Stimulated activated naive CD4-positive, alpha-beta T cell (primary cell): ENCODE results near the gene ITLN1.
"Not testable (repeated sequence)": the region's sequence is repeated elsewhere in the genome, so short reads cannot be mapped to it uniquely, and the experiment has no call there.

Experiments
- DNase-seq, 6 experiments: peaks; one replicate each; lab custom pipeline; 2025; lab: John Stamatoyannopoulos, UW

Gene ITLN1

GRCh38 chr1:160885042-160885441, at the start of gene ITLN1:
TSS of gene ITLN1 (minus strand) at chr1:160885180. CDS start at chr1:160884877, 303 bp downstream.
- DNase-seq, result no peak

GRCh38 chr1:160933305-160933704, 48.3 kb upstream of the ITLN1 start:
- DNase-seq, result not testable (repeated sequence)

DNA sequence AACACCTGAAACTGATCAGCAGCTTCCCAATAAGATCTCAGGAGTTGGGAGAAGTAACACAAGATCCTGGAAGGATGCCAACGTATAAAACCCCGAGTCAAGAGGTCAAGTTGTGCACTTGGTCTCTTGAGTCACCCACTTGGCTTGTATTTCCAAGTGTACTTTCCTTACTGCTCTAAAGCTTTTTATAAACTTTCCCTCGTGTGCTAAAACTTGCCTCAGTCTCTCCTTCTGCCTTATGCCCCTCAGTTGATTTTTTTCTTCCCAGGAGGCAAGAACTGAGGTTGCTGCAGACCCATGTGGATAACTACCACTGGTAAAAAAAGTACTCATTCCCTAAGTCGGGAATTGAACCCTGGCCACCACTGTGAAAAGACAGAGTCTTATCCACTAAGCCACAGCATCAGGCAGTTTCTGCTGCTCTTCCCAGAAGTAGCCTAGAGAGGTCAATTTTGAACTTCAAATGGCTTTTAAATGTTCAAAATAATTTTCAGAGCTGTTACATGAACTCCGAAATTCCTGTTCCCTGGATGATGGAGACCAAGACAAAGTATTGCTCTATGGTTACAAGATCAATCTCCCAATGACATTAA, 40.8 kb upstream of the ITLN1 start:
- DNase-seq, result no peak

- DNase-seq, result no peak
These were observed 40.0 kb upstream of the ITLN1 start for GRCh38 chr1:160924791-160925651.

DNA sequence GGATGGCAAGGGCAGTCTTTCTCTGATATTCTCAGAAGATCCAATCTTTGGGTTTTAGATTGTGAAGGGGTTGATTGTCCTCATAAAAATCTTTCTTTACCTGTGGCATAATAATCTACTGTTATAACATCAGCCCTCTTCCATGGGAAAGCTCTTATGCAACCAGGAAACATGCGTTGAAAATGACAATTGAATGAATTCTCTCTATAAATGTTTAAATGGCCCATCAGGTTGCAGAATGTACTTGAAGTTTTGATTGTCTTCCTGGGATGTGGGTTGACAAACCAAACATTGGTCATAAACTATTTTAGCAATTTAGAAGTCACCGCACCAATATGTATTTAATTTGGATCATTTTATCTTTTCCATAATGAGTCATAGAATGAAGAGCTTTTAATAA, 31.7 kb upstream of the ITLN1 start:
- DNase-seq, result no peak

GRCh38 chr1:160913229-160913628, 28.2 kb upstream of the ITLN1 start:
- DNase-seq, result not testable (repeated sequence)

DNA sequence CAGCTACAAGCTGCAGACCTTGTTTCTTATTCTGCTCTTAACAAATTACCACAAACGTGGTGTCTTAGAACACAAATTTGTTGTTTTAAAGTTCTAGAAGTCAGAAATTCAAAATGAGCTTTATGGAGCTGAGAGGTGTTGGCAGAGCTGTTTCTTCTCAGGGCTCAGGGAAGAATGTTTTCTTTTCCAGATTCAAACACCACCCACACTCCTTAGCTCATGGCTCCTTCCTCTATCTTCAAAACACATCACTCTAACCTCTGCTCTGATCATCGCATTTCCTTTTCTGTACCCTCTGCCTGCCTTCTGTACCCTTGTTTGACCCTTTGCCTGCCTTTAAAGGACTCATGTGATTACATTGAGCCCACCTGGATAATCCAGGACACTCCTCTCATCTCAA, 26.9 kb upstream of the ITLN1 start:
- DNase-seq, result no peak

DNA sequence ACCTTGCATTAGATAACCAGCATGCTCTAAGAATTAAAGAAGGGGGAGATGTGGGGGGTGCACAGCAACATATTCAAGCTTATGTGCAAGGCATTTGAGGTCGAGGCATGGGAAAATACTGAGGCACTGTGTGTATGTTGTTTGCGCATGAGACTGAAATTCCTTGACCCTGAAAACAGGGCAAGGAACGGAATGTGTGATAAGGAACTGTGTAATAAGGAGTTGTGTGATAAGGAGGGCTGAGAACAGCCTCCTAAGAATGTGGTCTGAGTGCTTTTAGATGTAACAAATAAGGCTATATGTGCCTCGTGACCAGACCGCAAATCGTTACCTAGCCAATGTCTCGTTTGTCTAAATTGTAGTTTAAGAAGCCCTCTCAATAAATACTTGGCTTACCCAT, 26.5 kb upstream of the ITLN1 start:
- no peak for DNase-seq

- DNase-seq, result no peak
These were observed 25.3 kb upstream of the ITLN1 start for GRCh38 chr1:160910170-160910750.

- DNase-seq, result no peak
These were observed 23.0 kb upstream of the ITLN1 start for GRCh38 chr1:160907976-160908375.

- no peak for DNase-seq
These were observed 20.6 kb upstream of the ITLN1 start for GRCh38 chr1:160905617-160905989.

GRCh38 chr1:160904783-160905616, 20.0 kb upstream of the ITLN1 start:
- DNase-seq, result no peak

GRCh38 chr1:160902251-160902650, 17.3 kb upstream of the ITLN1 start:
- not testable (repeated sequence) for DNase-seq

DNA sequence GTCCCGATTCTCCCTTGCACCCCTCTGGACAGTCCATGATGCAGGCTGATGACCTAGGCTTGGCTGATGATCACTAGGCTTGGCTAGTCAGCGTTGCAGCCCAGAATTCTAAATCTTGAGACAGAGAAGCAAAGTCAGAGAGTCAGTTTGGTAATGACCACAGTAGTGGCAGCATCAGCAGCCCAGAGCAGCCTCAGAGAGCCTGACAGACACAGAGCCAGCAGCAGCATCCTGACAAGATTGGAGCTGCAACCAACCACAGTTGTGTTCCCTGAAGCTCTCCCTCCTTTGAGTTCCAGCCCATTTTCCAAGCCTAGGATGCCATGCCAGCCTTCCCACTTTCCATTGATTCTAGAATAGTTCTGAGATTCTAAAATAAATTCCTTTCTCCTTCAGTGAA, 16.8 kb upstream of the ITLN1 start:
- no peak for DNase-seq

GRCh38 chr1:160900683-160901082, 15.7 kb upstream of the ITLN1 start:
- not testable (repeated sequence) for DNase-seq

- DNase-seq, result not testable (repeated sequence)
These were observed 9.6 kb upstream of the ITLN1 start for GRCh38 chr1:160894368-160895135.

GRCh38 chr1:160891474-160891873, 6.5 kb upstream of the ITLN1 start:
- DNase-seq, result no peak

DNA sequence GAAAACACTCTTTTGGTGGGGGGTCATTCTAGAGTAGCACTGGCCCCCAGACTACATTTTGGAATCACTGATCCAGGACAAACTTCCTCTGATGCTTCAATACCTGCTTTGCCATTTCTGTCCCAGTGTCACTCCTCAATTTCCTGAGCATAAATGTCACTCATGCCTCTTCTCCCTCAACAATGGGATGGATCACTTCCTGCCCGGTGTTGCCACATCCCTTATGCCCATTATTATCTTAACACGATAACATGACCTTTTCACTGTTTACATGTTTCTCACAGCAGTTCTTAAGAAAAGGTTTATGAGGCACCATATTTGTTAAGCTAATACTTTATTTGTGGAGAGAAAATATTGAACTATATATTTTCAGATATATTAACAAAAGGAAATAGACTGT, 3.9 kb upstream of the ITLN1 start:
- no peak for DNase-seq

- DNase-seq, result no peak
These were observed 2.1 kb upstream of the ITLN1 start for GRCh38 chr1:160887071-160887470.

DNA sequence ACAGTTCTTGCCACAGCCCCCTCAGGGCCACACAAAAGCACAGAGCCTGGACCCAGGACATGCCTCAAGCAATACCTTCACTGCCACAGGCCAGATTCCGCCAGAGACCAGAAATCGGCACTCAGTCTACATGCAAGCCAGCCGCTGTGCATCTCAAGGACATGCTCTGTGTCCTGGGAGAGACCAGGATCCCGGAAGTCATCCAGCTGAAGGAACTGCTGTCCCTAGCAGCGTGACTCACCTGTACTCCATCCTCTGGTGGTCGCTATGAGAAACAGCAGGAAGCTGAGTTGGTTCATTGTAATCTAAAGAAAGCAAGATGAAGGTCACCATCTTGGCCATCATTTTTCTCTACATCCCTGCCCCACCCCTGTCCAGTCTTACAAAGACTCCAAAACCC, 401 bp downstream of the ITLN1 start:
- no peak for DNase-seq
